ENCODE measurements around the gene NAALADL2. TPM values are rescaled to one million over a fixed set of nuclear protein-coding genes. Genes with fewer than 3 reads are reported as not detected.

NAALADL2 gene
- polyA plus RNA-seq, 3 donors: not detected

DNA sequence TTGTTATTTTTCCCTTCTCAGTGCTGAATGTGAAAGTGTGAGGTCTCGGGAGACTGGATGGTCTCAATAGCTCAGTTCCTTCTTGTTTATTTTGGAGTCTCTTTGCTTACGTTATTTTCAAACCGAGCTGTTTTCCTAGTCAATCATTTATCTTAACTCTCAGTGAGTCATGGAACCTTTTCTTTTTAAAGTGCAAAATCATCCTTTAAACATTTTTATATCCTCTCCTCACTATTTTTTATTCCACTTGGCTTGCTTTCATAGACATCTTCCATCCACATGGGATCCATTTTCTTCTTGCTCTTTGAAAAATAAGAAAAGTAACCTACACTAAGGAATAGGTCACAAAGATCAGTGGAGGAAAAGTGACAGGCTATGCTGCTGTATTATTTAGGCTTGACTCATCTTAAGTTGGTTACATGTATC, 497.8 kb downstream of the NAALADL2 start:
- no peaks in the 10 kb centered on the region for H3K79me2 ChIP-seq (ENCODE audit: insufficient read depth, low read length)

GRCh38 chr3:175357758-175358157, 498.6 kb downstream of the NAALADL2 start:
- Mint-ChIP-seq H3K27me3 (ENCODE audit: low read depth in 3 of 3) (no peaks in the 10 kb centered on the region), H3K27ac (no peak overlapping the region), H3K4me1 (no peaks in the 10 kb centered on the region), H3K36me3 (no peaks in the 10 kb centered on the region), H3K4me3 (no peak overlapping the region), H3K9me3 (peaks cover 0 to 8% (median 0%) of the 10 kb centered on the region in 7 donors)
- H3K36me3 ChIP-seq (replicated peaks in 1 of 2; ENCODE audit: control insufficient read depth in 1 of 2, insufficient read depth in 2 of 2, low read length in 2 of 2): no peaks in the 10 kb centered on the region
- H3K4me3 ChIP-seq (replicated peaks in 1 of 3; ENCODE audit: low read depth in 2 of 3, low read length in 3 of 3): no peak overlapping the region
- no peaks in the 10 kb centered on the region for H3K27me3 ChIP-seq (ENCODE audit: control insufficient read depth in 2 of 2, insufficient read depth in 2 of 2, low read length in 2 of 2)
- no peak overlapping the region for H3K27ac ChIP-seq (ENCODE audit: low read depth in 1 of 2, low read length in 2 of 2)
- TF ChIP-seq CTCF (IDR thresholded peaks at IDR 0.05): no peak
- no peak overlapping the region for H3K4me2 ChIP-seq (replicated peaks; ENCODE audit: extremely low read depth, low read length, poor library complexity, severe bottlenecking)
- no peak overlapping the region for H3K9ac ChIP-seq (ENCODE audit: insufficient read depth, low read length, poor library complexity, severe bottlenecking)
- no peak for DNase-seq
- WGBS (ENCODE audit: insufficient coverage): no CpG with 5 or more reads among the region's 1 CpG
- H3K4me1 ChIP-seq (ENCODE audit: control insufficient read depth in 1 of 2, insufficient read depth in 2 of 2, low read length in 2 of 2): no peaks in the 10 kb centered on the region
- intact Hi-C loops (cut with micrococcal nuclease): no loop called here
- no peak overlapping the region for H2AFZ ChIP-seq (ENCODE audit: insufficient read depth, low read depth, low read length, poor library complexity, severe bottlenecking)
- H3K9me3 ChIP-seq (replicated peaks in 1 of 2; ENCODE audit: control insufficient read depth in 1 of 2, insufficient read depth in 1 of 2, low read length in 2 of 2): no peaks in the 10 kb centered on the region
- no peaks in the 10 kb centered on the region for H3K79me2 ChIP-seq (ENCODE audit: insufficient read depth, low read length)
- H4K20me1 ChIP-seq (ENCODE audit: insufficient read depth, low read length): no peaks in the 10 kb centered on the region

More for the DNA sequence above, 497.8 kb downstream of the NAALADL2 start:
- Mint-ChIP-seq H3K27ac (no peak overlapping the region), H3K9me3 (peaks cover 0 to 7% (median 1%) of the 10 kb centered on the region in 7 donors), H3K4me1 (no peaks in the 10 kb centered on the region), H3K36me3 (no peaks in the 10 kb centered on the region), H3K27me3 (ENCODE audit: low read depth in 3 of 3) (no peaks in the 10 kb centered on the region), H3K4me3 (no peak overlapping the region)
- no peak for DNase-seq
- Histone ChIP-seq H3K4me2 (replicated peaks; ENCODE audit: extremely low read depth, low read length, poor library complexity, severe bottlenecking) (no peak overlapping the region), H3K4me3 (replicated peaks in 1 of 3; ENCODE audit: low read depth in 2 of 3, low read length in 3 of 3) (no peak overlapping the region), H3K9me3 (replicated peaks in 1 of 2; ENCODE audit: control insufficient read depth in 1 of 2, insufficient read depth in 1 of 2, low read length in 2 of 2) (no peaks in the 10 kb centered on the region), H3K36me3 (replicated peaks in 1 of 2; ENCODE audit: control insufficient read depth in 1 of 2, insufficient read depth in 2 of 2, low read length in 2 of 2) (no peaks in the 10 kb centered on the region), H3K27ac (ENCODE audit: low read depth in 1 of 2, low read length in 2 of 2) (no peak overlapping the region), H3K27me3 (ENCODE audit: control insufficient read depth in 2 of 2, insufficient read depth in 2 of 2, low read length in 2 of 2) (no peaks in the 10 kb centered on the region), H2AFZ (ENCODE audit: insufficient read depth, low read depth, low read length, poor library complexity, severe bottlenecking) (no peak overlapping the region), H3K9ac (ENCODE audit: insufficient read depth, low read length, poor library complexity, severe bottlenecking) (no peak overlapping the region), H4K20me1 (ENCODE audit: insufficient read depth, low read length) (no peaks in the 10 kb centered on the region), H3K4me1 (ENCODE audit: control insufficient read depth in 1 of 2, insufficient read depth in 2 of 2, low read length in 2 of 2) (no peaks in the 10 kb centered on the region)
- WGBS (ENCODE audit: insufficient coverage): 100% methylated on average over 1 of the region's 3 CpGs
- intact Hi-C loops (cut with micrococcal nuclease): no loop called here
- TF ChIP-seq CTCF (IDR thresholded peaks at IDR 0.05): no peak

Measured in CD14-positive monocyte (primary cell).